ENCODE data around the gene STK32B.
"Not testable (repeated sequence)": the region's sequence is repeated elsewhere in the genome, so short reads cannot be mapped to it uniquely, and the experiment has no call there.

Gene STK32B

DNA sequence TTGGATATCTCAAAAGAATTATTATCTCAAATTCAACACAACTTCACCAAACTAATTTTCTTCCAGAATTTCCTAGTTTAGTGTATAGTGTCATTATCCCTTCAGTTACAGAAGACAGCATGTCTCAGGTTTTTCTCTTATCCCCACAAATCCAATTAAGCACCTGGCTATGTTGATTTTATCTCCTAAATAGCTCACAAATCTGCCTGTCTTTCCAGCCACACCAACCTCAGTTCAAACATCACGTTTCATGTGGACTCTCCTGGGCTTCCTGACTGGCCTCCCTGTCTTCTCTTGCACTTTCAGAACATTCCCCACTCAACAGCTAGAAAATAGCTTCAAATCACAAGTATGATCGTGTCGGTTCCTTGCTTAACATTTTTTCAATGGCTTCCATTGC, 14.8 kb downstream of the STK32B start:
- in situ Hi-C loops (cut with MboI; ENCODE audit: low sequenced_read_pairs) = no loop called here

DNA sequence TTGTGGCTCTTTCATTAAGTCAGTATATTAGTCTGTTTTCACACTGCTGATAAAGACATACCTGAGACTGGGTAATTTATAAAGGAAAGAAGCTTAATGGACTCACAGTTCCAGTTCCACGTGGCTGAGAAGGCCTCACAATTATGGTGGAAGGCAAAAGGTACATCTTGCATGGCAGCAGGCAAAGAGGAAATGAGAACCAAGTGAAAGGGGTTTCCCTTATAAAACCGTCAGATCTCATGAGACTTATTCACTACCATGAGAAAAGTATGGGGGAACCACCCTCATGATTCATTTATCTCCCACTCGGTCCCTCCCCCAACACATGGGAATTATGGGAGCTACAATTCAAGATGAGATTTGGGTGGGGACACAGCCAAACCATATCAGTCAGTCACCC, 15.7 kb downstream of the STK32B start:
- in situ Hi-C loops (cut with MboI; ENCODE audit: low sequenced_read_pairs) = not testable (repeated sequence)

DNA sequence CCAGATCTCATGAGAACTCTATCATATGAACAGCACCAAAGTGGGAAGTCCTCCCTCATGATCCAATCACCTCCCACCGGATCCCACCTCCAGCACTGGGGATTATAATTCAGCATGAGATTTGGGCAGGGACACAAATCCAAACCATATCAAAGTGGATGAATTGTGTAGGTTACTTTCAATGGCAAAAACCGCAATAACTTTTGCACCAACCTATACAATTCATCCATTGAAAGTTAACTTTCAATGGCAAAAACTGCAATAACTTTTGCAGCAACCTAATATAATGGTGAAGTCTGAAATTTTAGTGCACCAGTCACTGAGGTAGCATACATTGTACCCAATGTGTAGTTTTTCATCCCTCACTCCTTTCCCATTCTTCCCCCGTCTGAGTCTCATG, 16.6 kb downstream of the STK32B start:
- in situ Hi-C loops (cut with MboI; ENCODE audit: low sequenced_read_pairs) = no loop called here

GRCh38 chr4:5069901-5070300, 18.6 kb downstream of the STK32B start:
- in situ Hi-C loops (cut with MboI; ENCODE audit: low sequenced_read_pairs) = no loop called here

- in situ Hi-C loops (cut with MboI; ENCODE audit: low sequenced_read_pairs) = no loop called here
These were observed 21.7 kb downstream of the STK32B start for GRCh38 chr4:5072948-5073347.

GRCh38 chr4:5078009-5078408, 26.7 kb downstream of the STK32B start:
- in situ Hi-C loops (cut with MboI; ENCODE audit: low sequenced_read_pairs) = no loop called here

GRCh38 chr4:5079581-5079980, 28.3 kb downstream of the STK32B start:
- in situ Hi-C loops (cut with MboI; ENCODE audit: low sequenced_read_pairs) = no loop called here

DNA sequence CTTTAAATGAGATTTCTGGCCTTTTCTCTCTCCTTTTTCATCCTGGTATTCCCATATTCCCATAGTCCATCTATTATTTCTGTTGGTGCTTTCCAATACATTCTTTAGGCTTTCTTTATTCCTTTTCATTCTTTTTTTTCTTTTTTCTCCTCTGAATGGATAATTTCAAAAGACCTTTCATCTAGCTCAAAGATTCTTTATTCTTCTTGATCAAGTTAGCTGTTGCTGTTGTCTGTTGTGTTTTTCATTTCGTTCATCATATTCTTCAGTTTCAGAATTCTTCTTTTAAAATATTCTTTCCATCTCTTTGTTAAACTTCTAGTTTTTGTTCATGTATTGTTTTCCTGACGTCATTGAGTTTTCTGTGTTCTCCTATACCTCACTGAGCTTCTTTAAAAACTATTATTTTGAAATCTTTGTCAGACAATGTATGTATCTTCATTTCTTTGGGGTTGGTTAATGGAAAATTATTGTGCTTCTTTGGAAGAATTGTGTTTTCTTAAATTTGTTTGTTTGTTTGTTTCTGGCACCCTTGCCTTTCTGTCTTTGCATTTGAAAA, 30.2 kb downstream of the STK32B start:
- in situ Hi-C loops (cut with MboI; ENCODE audit: low sequenced_read_pairs) = no loop called here

GRCh38 chr4:5082376-5082775, 31.1 kb downstream of the STK32B start:
- in situ Hi-C loops (cut with MboI; ENCODE audit: low sequenced_read_pairs) = no loop called here

DNA sequence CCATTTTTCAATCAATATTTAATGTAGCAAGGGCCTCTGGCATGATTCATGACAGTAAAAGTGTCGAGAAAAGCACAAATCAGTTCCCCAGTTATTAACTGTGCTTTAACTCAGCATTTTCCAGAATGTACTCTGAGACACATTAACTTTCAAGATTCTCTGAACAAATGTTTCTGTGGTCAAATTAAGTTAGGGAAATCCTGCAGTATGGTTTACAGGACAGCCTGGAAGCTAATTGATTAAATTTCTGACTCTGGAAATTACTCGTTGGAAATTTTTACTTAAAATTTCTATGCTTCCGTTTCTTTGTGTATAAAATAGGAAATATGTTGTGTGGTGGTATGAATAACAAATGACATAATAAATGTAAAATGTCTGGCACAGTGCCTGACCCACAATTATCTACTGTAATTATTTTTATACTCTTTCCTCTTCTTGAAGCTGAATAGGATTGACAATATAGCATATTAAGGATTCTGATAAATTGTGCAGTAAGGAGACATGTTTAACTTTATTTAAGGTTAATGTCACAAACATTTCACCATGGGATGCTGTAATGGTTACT, 33.7 kb downstream of the STK32B start:
- in situ Hi-C loops (cut with MboI; ENCODE audit: low sequenced_read_pairs) = no loop called here

DNA sequence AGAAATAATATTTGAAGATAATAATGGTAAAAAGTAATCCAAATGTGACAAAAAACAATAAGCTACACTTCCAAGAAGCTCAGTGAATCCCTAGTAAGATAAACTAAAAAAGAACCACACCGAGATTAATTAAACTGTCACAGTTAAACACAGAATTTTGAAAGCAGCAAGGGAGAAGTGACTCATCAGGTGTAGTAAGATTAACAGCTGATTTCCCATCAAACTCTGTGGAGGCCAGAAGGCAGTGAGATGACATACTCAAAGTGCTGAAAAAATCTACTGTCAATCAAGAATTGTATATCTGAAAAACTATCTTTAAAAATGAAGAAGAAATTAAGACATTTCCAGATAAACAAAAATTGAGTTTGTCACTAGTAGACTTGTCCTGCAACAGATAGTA, 35.3 kb downstream of the STK32B start:
- in situ Hi-C loops (cut with MboI; ENCODE audit: low sequenced_read_pairs) = no loop called here

DNA sequence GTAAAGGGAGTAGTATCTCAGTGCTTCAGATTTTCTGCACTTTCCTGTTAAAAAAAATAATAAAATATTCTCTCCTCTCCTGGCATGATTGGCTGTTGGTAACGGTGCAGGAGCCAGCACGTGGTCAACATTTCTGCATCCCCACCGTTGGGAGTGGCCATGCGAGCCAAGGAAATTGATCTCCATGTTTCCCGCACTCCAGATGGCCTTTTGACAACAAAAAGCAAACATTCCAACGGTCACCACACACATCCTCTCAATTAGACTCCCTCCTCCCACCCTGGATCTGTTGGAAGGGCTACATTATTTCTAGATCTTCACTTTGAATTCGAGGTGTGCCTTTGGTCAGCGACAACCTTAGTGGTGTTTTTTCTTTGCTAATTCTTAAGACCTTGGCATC, 45.0 kb downstream of the STK32B start:
- in situ Hi-C loops (cut with MboI; ENCODE audit: low sequenced_read_pairs) = no loop called here

DNA sequence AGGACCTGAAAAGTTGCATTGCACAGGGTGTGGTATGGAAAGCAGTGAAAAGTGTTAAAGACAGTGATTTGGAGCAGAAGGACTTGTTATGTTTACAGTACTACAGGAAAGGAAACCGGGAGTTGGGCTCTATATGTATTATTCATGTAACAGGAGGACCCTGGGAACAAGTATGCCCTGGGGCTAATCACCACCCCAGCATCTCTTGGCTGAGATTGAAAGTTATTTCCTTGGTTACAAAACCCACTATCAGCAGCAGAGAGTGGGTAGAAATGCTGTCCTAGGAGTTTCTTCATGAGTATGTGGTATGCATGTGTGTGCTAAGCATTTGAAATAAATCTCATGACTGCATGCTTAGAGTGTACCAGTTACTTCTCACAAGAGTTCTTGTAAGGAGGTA, 46.9 kb downstream of the STK32B start:
- in situ Hi-C loops (cut with MboI; ENCODE audit: low sequenced_read_pairs) = no loop called here

DNA sequence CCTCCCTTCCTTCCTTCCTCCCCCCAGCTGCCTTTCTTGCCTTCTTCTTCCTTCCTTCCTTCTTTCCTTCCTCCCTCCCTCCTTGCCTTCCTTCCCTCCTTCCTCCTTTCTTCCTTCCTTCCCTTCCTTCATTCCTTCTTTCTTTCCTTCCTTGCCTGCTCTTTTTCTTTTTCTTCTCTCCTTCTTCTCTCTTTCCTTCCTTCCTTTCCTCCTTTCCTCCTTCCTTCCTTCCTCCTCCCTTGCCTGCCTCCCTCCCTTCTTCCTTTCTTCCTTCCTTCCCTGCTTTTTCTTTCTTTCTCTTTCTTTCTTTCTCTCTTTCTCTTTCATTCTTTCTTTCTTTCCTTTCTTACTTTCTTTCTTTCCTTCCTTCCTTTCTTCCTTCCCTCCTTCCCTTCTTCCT, 49.1 kb downstream of the STK32B start:
- in situ Hi-C loops (cut with MboI; ENCODE audit: low sequenced_read_pairs) = no loop called here

- in situ Hi-C loops (cut with MboI; ENCODE audit: low sequenced_read_pairs) = no loop called here
These were observed 49.7 kb downstream of the STK32B start for GRCh38 chr4:5100986-5101385.

- in situ Hi-C loops (cut with MboI; ENCODE audit: low sequenced_read_pairs) = no loop called here
These were observed 50.3 kb downstream of the STK32B start for GRCh38 chr4:5101571-5101970.

- in situ Hi-C loops (cut with MboI; ENCODE audit: low sequenced_read_pairs) = no loop called here
These were observed 59.6 kb downstream of the STK32B start for GRCh38 chr4:5110901-5111300.

DNA sequence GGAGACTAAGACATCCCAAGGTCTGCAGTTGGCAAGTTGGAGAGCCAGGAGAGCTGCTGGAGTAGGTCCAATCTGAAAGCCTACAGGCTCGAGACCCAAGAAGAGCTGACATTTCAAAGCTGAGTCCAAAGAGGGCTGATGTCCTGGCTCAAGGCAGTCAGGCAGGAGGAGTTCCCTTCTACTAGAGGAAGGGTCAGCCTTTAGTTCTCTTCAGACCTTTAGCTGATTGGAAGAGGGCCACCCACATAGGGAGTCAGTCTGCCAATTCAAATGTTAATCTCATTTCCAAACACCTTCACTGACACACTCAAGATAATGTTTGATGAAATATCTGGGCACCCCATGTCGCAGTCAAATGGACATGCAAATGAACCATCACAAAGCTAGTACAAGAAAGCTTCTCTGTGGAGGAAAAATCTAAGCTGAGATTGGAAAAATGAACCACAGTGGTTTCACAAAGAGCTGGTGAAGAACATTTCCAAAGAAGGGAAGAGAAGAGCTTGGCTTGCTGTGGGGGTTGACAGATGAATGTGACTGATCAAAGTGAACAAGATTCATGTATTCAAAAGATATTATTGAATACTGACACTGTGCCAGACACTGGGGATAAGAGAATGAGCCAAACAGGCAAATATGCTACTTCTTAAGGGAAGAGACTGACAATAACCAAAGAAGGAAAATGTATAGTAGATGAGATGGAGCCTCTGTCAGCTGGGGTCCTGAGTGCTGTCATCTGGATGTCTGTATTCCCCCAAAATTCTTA, 61.2 kb downstream of the STK32B start:
- in situ Hi-C loops (cut with MboI; ENCODE audit: low sequenced_read_pairs) = no loop called here

- in situ Hi-C loops (cut with MboI; ENCODE audit: low sequenced_read_pairs) = no loop called here
These were observed 63.7 kb downstream of the STK32B start for GRCh38 chr4:5114950-5115349.

DNA sequence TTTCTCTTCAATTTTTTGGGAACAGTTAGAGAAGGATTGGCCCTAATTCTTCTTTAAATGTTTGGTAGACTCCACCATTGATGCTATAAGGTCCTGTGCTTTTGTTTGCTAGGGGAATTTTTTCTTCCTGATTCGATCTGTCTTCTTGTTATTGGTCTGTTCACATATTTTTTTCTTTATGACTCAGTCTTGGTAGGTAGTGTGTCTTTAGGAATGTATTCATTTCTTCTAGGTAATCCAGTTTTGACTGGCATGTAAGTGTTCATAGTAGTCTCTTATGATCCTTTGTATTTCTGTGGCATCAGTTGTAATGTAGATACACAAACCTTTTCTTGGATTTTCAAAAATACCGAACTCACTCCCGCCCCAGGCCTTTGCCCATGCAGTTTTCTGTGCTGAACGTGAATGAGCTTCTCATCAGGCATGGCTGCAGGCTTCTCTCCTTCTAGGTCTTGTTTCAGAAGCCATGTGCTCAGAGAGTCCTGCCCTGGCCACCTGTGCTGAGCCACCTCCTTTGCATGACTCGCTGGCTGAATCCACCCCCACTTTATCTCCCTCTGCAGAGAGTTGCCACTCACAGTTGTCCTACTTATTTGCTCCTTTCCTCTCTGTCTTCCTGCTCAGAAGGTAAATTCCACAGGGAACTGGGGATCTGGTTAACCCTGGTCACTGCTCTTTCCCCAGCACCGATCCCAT, 67.0 kb downstream of the STK32B start:
- in situ Hi-C loops (cut with MboI; ENCODE audit: low sequenced_read_pairs) = no loop called here

GRCh38 chr4:5118994-5119835, 67.9 kb downstream of the STK32B start:
- in situ Hi-C loops (cut with MboI; ENCODE audit: low sequenced_read_pairs) = no loop called here
